NOMO-1 (cell line): Measurements from ENCODE around the gene LRRC1.

Experiments
- DNase-seq, 2 experiments: peaks; one replicate each; lab custom pipeline; 2025; ENCODE audit not compliant: unreplicated experiment in 2 of 2; lab: John Stamatoyannopoulos, UW

The LRRC1 gene

GRCh38 chr6:53877151-53877550 is 82.3 kb downstream of the LRRC1 start:
- DNase-seq, result no peak

GRCh38 chr6:53878808-53879207 is 84.0 kb downstream of the LRRC1 start:
- no peak for DNase-seq

DNA sequence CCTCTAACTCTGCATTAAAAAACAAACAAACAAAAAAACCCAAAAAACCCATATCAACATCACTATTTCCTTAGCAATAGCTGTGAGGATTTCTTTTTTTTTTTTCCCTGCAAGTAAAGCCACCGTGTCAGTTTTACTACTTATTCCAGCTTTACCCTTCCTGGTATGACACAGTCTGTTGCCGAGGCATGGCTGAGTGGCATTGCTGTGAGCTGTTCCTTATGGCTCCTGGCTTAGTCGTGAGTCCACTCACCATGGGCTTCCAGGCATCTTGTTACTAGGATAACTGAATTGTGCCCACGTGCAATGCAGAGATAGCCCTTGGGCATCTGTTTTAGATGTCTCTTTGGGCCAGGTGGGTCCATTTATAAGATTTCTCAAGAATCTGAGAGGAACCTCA is 84.8 kb downstream of the LRRC1 start:
- no peak for DNase-seq

GRCh38 chr6:53887316-53887715 is 92.5 kb downstream of the LRRC1 start:
- no peak for DNase-seq

GRCh38 chr6:53888931-53889330 is 94.1 kb downstream of the LRRC1 start:
- no peak for DNase-seq

DNA sequence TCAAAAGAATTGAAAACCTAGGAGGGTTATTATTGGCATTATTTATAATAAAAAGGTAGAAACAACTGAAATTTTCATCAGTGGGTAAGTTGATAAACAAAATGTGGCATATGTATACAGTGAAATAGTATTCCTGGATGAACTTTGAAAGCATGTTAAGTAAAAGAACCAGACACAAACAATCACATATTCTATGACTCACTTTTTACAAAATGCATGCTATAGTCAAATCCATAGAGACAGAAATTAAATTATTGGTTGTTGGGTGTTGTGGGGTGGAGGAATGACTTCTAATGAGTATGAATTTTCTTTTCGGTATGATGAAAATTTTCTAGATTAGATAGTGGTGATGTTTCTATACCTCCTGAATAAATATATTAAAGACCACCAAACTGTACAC is 94.6 kb downstream of the LRRC1 start:
- DNase-seq, result no peak

- DNase-seq, result no peak
These were observed 97.9 kb downstream of the LRRC1 start for GRCh38 chr6:53892707-53893106.

GRCh38 chr6:53894091-53894490 is 99.3 kb downstream of the LRRC1 start:
- no peak for DNase-seq

DNA sequence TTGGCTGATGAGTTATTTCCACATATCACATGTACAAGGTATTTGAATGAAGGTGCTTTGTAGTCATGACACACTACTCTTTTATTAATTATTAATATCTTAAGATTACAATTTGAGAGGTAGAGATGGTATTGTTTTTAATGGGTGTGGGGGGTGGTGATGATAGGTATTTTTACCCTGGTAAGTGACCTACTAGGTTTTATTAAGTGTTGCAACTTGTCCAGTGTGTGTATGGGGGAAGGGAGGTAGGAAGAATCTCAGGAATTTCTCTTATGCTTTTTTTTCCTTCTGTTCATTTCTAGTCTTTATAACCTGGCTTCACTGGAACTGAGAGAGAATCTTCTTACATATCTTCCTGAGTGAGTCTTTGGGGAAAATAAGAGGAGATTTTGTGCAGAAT is 101.4 kb downstream of the LRRC1 start:
- DNase-seq, result no peak

DNA sequence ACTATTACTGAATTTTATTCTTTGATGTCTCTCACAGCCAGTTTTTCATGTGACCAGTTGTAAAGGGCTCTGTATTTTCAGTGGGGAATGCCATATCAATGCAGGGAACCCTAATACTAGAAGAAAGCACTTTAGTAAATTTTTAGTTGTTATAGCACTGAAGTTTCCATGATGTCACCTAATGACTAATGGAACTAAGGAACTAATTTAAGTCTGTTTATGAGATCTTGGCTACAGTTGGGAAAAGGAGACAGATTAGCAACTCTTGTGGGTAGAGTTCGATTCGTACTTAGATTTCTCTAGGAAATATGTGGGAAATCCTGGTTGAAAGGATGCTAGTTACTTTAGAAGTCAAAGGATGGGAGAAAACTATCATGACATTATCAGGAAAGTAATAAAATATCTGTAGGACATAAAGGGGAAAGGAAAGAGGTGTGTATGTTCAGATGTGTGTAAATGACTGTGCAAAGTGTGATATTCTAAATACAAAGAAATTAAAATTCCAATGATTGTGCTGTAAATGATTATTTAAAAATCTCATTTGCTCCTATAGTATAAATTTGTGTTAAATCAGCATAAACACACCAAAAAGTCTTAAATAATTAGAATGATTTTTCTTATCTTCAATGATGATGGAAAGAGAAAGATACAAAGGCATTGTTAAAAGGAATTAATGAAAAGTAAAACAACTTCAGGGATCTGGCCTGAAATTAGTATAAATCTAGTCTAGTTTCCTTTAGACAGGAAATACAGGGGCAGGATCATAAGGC is 103.4 kb downstream of the LRRC1 start:
- no peak for DNase-seq

GRCh38 chr6:53899512-53899911 is 104.7 kb downstream of the LRRC1 start:
- no peak for DNase-seq

GRCh38 chr6:53903357-53903756 is 108.6 kb downstream of the LRRC1 start:
- DNase-seq, result no peak

- DNase-seq, result no peak
These were observed 111.3 kb downstream of the LRRC1 start for GRCh38 chr6:53906103-53906502.

DNA sequence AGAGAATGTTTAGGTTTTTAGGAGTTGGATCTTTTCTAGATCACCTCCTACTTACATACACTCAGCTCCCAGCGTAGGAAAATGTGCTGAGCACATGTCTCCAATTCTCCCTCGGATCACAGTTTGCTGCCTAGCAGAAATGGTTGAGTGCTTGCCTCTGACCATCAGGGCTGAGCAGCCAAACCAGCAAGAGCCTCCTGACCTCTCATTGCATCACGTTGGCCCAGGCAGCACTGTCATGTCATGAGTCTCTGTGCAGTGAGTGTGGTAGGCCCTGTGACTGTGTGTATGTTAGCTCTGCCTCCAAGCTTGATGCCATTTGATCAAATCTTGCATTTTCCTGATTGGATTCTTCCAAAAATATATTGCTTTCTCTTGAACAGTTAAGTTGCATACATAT is 112.0 kb downstream of the LRRC1 start:
- DNase-seq, result no peak

GRCh38 chr6:53910834-53911233 is 116.0 kb downstream of the LRRC1 start:
- no peak for DNase-seq

DNA sequence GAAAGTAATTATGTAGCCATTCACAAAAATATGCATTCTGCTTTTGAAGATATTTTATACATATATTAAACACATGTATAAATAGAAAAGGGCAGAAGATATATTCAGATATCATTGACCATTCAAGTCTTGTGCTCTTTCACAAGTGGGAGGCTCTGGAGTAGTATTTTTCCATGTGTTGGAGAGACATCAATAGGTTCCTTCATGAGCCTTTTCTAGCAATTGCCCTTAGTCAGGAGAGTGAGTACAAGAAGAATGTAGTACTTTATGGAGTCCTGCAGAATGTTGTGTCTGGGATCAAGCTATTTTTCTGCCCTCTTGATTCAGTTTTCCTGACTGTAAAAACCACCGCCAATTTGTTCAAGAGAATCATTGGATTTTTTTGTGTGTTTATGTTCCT is 117.9 kb downstream of the LRRC1 start:
- DNase-seq, result no peak

DNA sequence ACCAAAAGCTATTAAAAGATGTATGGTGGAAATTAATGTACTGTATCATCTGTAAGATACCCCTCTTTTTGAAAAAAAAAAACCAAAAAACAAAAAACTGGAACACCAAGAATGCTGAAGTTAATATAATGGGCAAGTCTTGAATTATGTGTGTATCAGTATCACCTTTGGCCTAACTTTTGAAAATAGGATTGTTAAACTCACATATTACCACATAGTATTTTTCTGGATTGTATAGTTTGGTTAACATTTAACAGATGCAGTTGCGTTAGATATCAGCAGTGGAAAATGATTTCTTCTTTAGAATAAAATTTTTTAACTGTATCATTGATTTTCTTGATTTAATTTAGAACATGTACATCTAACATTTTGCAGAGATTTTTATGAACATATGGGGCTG is 118.5 kb downstream of the LRRC1 start:
- DNase-seq, result no peak

DNA sequence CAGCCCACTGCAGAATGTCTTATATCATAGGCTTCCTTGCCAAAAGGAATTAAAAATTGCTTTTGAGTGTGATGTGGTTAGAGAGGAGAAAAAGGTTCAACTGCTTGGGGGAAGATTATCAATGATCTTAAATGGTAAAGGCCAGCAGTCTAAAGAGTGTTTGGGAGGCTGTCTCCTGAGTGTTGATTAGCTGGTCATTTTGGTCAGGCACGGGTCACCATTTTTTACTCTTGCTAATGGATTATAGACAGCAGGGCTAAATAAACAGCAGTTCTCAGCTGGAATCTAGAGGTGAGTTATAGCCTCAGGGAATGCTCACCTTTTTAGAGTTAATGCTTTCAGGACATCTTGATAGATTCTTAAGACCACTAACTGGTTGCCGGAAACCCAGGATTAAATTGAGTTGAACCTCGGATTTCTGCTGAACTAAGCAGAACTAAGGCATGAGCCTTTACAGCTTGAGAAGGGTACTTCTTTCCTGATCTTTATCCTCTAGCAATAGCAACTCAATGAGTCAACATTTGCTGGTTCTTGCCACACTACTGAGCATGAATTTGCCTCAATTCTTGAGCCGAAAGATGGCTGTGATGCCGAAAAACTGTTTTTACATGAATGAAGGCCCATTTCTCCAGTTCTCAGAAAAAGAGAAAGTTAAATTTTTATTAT is 120.4 kb downstream of the LRRC1 start:
- DNase-seq, result no peak

DNA sequence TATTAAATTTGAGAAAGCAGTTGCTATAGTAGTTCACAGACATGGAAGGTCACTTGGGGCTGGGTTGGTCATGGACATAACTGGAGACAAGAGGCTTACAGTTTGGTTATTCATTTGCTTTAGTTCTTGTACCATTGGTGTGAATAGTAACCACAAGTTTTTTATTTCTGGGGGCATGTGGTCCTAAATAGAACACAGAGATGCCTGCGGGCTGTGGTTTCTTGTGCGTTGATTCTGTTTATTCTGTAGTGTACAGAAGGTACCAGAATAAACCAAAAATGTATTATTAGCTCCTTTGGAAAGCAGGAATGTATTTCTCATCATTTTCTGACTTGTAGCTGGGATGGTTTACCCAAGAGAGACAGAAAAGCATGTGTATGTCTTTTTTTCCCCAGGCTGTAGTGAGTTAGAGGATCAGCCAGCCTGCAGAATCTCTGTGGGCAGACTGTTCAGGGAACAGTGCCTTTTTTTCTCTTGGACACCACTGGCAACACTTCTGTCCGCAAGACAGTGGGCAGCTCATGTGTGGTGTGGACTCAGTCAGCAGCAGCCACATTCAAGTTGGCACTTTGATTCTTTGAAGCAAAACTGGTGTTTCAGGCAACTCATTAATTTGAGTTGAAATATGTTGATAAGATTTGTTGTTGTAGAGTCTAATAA is 122.1 kb downstream of the LRRC1 start:
- DNase-seq, result no peak

- peak; percentile 2 to 45 for DNase-seq
These were observed 122.6 kb downstream of the LRRC1 start for GRCh38 chr6:53917464-53917842.

GRCh38 chr6:53918854-53919510 is 124.2 kb downstream of the LRRC1 start:
- peak; percentile 39 to 79 for DNase-seq
